Smooth muscle cell (in vitro differentiated cells): ENCODE results near the gene IGSF8. TPM values are rescaled to one million over a fixed set of nuclear protein-coding genes. Genes with fewer than 3 reads are reported as not detected.

Experiments used
- DNase-seq: peaks from one replicate; lab custom pipeline; 2025; ENCODE audit not compliant: unreplicated experiment; lab: John Stamatoyannopoulos, UW
- H2AFZ ChIP-seq: fragments of 200-600 bp; sonication (generic); 2 replicates; pipeline ENCODE4 v1.6.0; 2016; ENCODE audit warnings: antibody characterized with exemption, low read depth, mild to moderate bottlenecking
- H3F3A ChIP-seq: fragments of 200-600 bp; sonication (generic); 2 replicates; pipeline ENCODE4 v1.6.0; 2017; ENCODE audit warnings: antibody characterized with exemption, low read depth
- H3K27ac ChIP-seq: fragments of 200-600 bp; sonication (generic); 2 replicates; pipeline ENCODE4 v1.5.1; 2016; ENCODE audit warnings: low read depth, mild to moderate bottlenecking
- H3K27me3 ChIP-seq: fragments of 200-600 bp; sonication (generic); 2 replicates; pipeline ENCODE4 v1.6.1; 2016; ENCODE audit warnings: low read depth, mild to moderate bottlenecking
- H3K36me3 ChIP-seq: fragments of 200-600 bp; sonication (generic); 2 replicates; pipeline ENCODE4 v1.5.1; 2016; ENCODE audit warnings: low read depth
- H3K4me1 ChIP-seq: fragments of 200-600 bp; sonication (generic); 2 replicates; pipeline ENCODE4 v1.5.1; 2016; ENCODE audit warnings: low read depth
- H3K4me2 ChIP-seq: fragments of 200-600 bp; sonication (generic); 2 replicates; pipeline ENCODE4 v1.6.0; 2016; ENCODE audit warnings: mild to moderate bottlenecking
- H3K4me3 ChIP-seq: fragments of 200-600 bp; sonication (generic); 2 replicates; pipeline ENCODE4 v1.5.1; 2016; ENCODE audit warnings: mild to moderate bottlenecking
- H3K79me2 ChIP-seq: fragments of 200-600 bp; sonication (generic); 2 replicates; pipeline ENCODE4 v1.6.0; 2016; ENCODE audit warnings: low read depth, mild to moderate bottlenecking
- H3K9ac ChIP-seq: fragments of 200-600 bp; sonication (generic); 2 replicates; pipeline ENCODE4 v1.6.0; 2016; ENCODE audit warnings: low read depth
- H3K9me3 ChIP-seq: fragments of 200-600 bp; sonication (generic); replicated peaks from 2 replicates; pipeline ENCODE4 v1.5.1; 2016; ENCODE audit warnings: low read depth
- H4K20me1 ChIP-seq: fragments of 200-600 bp; sonication (generic); 2 replicates; pipeline ENCODE4 v1.6.0; 2016; ENCODE audit warnings: low read depth
- CTCF ChIP-seq: fragments of 200-600 bp; sonication (generic); IDR thresholded peaks from 2 replicates; pipeline ENCODE4 v1.5.1; 2017; ENCODE audit warnings: borderline replicate concordance, mild to moderate bottlenecking, antibody characterized with exemption; ENCODE audit not compliant: insufficient read depth, poor library complexity, severe bottlenecking
- WGBS: methylation state at CpG from one replicate; pipeline ENCODE4 v1.1.7; 2016; ENCODE audit warnings: low lambda C conversion rate; 5-methylcytosine and 5-hydroxymethylcytosine counted together
- polyA plus RNA-seq: library from polyadenylated mRNA; unstranded; fragments of >200 nt; fragmentation: Nextera tagmentation; extraction: Ambion mirVana; gene quantifications from 2 replicates; pipeline ENCODE4 v1.2.1, GENCODE V29; 2016
- total RNA-seq: library from RNA; depleted of rRNA; stranded (reverse); fragments of >200 nt; gene quantifications from 2 replicates; pipeline ENCODE4 v1.2.3, GENCODE V29; 2014

The IGSF8 gene
- total and polyA plus RNA-seq, 2 experiments from 2014 or later: 20.8 to 30.2 TPM

GRCh38 chr1:160082487-160082886, 15.9 kb downstream of the IGSF8 start:
- H3K9me3 ChIP-seq: no peaks in the 10 kb centered on the region
- H3K4me2 ChIP-seq: no peak overlapping the region
- H3F3A ChIP-seq: no peaks in the 10 kb centered on the region
- no peaks in the 10 kb centered on the region for H3K4me1 ChIP-seq
- TF ChIP-seq CTCF: no peak
- H2AFZ ChIP-seq: no peak overlapping the region
- H3K9ac ChIP-seq: no peak overlapping the region
- WGBS: 57% methylated on average over 2 of the region's 2 CpGs
- H3K36me3 ChIP-seq: no peaks in the 10 kb centered on the region
- H4K20me1 ChIP-seq: no peaks in the 10 kb centered on the region
- H3K27me3 ChIP-seq: peaks cover 73% of the 10 kb centered on the region
- no peak overlapping the region for H3K4me3 ChIP-seq
- no peak overlapping the region for H3K27ac ChIP-seq
- DNase-seq: no peak
- H3K79me2 ChIP-seq: no peaks in the 10 kb centered on the region

DNA sequence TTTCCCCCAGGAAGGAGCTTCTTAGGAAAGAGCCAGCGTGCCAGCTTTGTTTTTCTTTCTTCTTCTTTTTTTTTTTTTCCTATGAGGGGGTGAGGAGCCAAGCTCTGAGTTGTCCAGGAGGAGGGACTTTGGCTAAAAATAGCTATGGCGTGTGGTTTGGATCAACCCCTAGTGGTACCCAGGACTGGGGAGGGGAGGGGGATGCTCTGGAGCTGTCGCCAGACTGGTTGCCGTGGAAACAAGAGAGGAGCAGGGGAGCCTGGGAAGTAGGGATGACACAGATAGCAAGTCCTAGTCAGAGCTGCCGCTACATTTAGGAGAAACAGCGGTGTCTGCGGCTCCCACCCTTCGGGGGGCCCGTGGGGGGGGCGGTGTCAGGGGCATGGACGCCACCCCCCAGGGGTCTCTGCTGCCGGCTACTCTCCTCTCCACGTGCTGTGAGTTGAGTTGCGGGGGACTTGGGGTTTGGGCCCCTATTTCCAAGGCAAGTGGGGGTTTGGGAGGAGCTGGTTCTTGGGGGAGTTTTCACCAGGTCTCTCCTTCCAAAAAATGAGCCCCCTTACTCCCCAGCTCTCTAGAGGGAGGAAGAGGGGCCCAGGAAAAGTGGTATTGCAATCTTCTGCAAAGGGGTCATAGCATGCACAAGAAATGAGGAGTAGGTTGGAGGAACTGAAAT, 17.0 kb downstream of the IGSF8 start, which contains the start of gene KCNJ9:
Gene KCNJ9, plus strand, starts transcription at position 278 of the 676 bp plus-strand sequence. CDS start 2,493 bp downstream, outside the sequence.
- no peak for DNase-seq
- Histone ChIP-seq H3K79me2 (no peaks in the 10 kb centered on the region), H3K4me1 (no peaks in the 10 kb centered on the region), H2AFZ (no peak within 1 kb of the TSS), H3K27me3 (peaks cover 83% of the 10 kb centered on the region), H3K9ac (no peak within 1 kb of the TSS), H3K4me2 (no peak within 1 kb of the TSS), H3K27ac (no peak within 1 kb of the TSS), H3K9me3 (no peaks in the 10 kb centered on the region), H3K4me3 (no peak within 1 kb of the TSS), H3K36me3 (no peaks in the 10 kb centered on the region), H3F3A (no peaks in the 10 kb centered on the region), H4K20me1 (no peaks in the 10 kb centered on the region)
- TF ChIP-seq CTCF: no peak
- WGBS: 44% methylated on average over 13 of the region's 14 CpGs

DNA sequence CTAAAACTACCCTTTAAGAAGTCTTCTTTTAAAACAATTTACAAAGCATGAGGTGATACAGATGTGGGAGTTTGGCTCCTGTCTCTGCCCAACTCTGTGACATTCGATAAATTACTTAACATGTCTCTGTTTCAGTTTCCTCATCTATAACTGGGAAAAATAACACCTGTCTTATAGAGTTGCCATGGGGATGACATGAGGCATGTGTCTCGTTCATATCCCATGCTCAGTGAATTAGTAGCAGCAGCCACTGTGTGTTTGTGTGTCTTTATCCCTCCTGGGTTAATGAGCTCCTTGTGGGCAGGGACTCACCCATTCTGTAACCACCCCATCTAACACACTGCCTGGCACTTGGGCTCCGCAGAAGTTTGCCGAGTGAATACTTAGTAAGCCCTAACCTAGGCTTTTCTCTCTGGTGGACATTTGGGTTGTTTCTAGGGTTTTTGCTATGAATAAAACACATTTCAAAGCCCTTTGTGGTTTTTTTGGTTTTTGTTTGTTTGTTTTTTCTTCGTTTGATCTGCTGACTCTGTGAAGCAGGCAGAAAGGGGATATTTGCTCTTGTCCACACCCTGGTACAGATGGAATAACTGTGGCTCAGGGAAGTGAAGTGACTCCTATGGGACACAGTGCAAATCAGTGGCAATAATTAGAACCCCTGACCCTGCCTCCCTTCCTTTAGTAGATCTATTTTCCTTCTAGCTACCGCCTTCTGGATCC, 17.9 kb downstream of the IGSF8 start:
- Histone ChIP-seq H3K4me2 (no peak overlapping the region), H3K27ac (no peak overlapping the region), H3F3A (no peaks in the 10 kb centered on the region), H2AFZ (no peak overlapping the region), H4K20me1 (no peaks in the 10 kb centered on the region), H3K4me3 (no peak overlapping the region), H3K4me1 (no peaks in the 10 kb centered on the region), H3K36me3 (no peaks in the 10 kb centered on the region), H3K9me3 (no peaks in the 10 kb centered on the region), H3K9ac (no peak overlapping the region), H3K27me3 (peaks cover 91% of the 10 kb centered on the region), H3K79me2 (no peaks in the 10 kb centered on the region)
- 68% methylated on average over 6 of the region's 6 CpGs for WGBS
- no peak for DNase-seq
- TF ChIP-seq CTCF: no peak
